SK-N-MC (cell line): ENCODE results near the gene MKS1.

Source experiments
- EZH2 ChIP-seq: fragments of 200-600 bp; sonication (generic); IDR thresholded peaks from one replicate; pipeline ENCODE4 v1.6.1; 2017; ENCODE audit warnings: antibody characterized with exemption
- FOXP2 ChIP-seq: optimal IDR thresholded peaks from 2 replicates; pipeline ENCODE3; 2011; ENCODE audit warnings: mild to moderate bottlenecking, moderate library complexity; ENCODE audit not compliant: insufficient read depth; ENCODE audit errors: extremely low read length, control extremely low read depth
- POLR2AphosphoS5 ChIP-seq: IDR thresholded peaks from 2 replicates; pipeline ENCODE4 v1.6.1; 2012; ENCODE audit warnings: mild to moderate bottlenecking, low read depth, low read length, borderline replicate concordance

DNA sequence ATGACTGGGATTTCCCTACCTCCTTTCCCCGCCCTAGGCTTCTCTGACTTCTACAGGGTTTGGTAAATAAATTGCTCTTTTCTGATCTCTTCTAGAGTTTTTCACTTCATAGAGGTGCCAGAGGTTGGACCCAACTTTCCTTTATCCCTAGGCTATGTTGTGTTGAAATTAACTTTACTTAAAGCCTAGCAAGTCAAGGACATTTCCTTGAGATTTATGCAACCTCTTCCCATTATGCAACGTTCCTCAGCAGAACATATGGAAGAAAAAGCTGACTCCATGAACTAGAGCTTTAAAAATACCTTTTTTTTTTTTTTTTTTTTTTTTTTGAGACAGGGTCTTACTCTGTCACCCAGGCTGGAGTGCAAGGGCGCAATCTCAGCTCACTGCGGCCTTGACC, 46.2 kb upstream of the MKS1 start:
- TF ChIP-seq EZH2 (no peak), POLR2AphosphoS5 (no peak), FOXP2 (no peak)
